ENCODE results near the gene YIPF4.

DNA sequence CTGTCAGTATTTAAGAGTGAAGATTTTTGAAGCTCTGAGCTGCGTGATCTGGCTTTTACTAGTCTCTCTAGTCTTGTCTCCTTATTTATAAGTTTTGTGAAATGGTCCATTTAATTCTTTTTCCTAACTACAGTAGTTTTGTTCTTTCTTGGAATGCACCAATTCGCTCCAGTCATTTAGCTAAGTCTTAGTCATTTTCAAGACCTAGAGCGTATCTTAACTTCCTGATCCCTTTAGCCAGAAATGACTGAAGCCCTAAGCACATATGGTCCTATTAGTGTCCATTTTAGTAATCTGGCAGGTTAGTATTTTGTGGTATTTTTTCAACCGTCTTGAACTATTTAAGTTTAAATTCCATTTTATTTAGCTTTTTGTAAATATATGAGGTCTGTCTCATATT, 82.7 kb downstream of the YIPF4 start:
- no peak for TF ChIP-seq TEAD4 (IDR thresholded peaks at IDR 0.05)
- TF ChIP-seq CEBPB (IDR thresholded peaks at IDR 0.05) = no peak
- no peak for TF ChIP-seq TCF12 (IDR thresholded peaks at IDR 0.05; ENCODE audit: low read depth)
- TF ChIP-seq, protein P1, sequence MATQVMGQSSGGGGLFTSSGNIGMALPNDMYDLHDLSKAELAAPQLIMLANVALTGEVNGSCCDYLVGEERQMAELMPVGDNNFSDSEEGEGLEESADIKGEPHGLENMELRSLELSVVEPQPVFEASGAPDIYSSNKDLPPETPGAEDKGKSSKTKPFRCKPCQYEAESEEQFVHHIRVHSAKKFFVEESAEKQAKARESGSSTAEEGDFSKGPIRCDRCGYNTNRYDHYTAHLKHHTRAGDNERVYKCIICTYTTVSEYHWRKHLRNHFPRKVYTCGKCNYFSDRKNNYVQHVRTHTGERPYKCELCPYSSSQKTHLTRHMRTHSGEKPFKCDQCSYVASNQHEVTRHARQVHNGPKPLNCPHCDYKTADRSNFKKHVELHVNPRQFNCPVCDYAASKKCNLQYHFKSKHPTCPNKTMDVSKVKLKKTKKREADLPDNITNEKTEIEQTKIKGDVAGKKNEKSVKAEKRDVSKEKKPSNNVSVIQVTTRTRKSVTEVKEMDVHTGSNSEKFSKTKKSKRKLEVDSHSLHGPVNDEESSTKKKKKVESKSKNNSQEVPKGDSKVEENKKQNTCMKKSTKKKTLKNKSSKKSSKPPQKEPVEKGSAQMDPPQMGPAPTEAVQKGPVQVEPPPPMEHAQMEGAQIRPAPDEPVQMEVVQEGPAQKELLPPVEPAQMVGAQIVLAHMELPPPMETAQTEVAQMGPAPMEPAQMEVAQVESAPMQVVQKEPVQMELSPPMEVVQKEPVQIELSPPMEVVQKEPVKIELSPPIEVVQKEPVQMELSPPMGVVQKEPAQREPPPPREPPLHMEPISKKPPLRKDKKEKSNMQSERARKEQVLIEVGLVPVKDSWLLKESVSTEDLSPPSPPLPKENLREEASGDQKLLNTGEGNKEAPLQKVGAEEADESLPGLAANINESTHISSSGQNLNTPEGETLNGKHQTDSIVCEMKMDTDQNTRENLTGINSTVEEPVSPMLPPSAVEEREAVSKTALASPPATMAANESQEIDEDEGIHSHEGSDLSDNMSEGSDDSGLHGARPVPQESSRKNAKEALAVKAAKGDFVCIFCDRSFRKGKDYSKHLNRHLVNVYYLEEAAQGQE (IDR thresholded peaks at IDR 0.05; ENCODE audit: low read depth) = no peak
- TF ChIP-seq, protein P2, sequence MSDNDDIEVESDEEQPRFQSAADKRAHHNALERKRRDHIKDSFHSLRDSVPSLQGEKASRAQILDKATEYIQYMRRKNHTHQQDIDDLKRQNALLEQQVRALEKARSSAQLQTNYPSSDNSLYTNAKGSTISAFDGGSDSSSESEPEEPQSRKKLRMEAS (IDR thresholded peaks at IDR 0.05) = no peak
- TF ChIP-seq YY1 (IDR thresholded peaks at IDR 0.05; ENCODE audit: low read depth) = no peak
- TF ChIP-seq EP300 (IDR thresholded peaks at IDR 0.05; ENCODE audit: borderline replicate concordance) = no peak
- no peak for TF ChIP-seq TAF1 (IDR thresholded peaks at IDR 0.05; ENCODE audit: low read depth)
- TF ChIP-seq, protein P3, sequence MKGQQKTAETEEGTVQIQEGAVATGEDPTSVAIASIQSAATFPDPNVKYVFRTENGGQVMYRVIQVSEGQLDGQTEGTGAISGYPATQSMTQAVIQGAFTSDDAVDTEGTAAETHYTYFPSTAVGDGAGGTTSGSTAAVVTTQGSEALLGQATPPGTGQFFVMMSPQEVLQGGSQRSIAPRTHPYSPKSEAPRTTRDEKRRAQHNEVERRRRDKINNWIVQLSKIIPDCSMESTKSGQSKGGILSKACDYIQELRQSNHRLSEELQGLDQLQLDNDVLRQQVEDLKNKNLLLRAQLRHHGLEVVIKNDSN (IDR thresholded peaks at IDR 0.05) = no peak
- no peak for TF ChIP-seq FOXM1 (IDR thresholded peaks at IDR 0.05; ENCODE audit: borderline replicate concordance, low read depth)
